ENCODE measurements around the gene KCTD3.

The KCTD3 gene

DNA sequence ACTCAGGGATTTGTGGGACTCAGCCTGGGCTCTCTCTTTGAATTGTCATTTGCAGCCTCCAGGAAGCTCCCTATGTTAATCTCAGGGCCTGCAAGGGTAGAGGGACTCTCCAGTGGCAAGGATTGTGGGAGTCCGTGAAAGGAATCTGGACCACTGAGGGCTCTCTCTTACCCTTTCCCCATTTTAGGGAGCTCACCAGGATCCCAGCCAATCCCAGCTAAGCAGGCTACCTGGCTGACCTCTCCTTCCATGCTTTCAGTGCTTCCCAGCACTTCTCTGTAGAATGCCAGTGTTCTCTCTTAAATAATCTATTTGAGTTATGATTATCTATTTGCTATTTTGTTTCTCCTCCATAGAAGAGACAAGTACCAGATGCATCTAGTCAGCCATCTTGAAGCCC is 9.6 kb upstream of the KCTD3 start:
- DNase-seq (ENCODE audit: low read depth), result no peak

DNA sequence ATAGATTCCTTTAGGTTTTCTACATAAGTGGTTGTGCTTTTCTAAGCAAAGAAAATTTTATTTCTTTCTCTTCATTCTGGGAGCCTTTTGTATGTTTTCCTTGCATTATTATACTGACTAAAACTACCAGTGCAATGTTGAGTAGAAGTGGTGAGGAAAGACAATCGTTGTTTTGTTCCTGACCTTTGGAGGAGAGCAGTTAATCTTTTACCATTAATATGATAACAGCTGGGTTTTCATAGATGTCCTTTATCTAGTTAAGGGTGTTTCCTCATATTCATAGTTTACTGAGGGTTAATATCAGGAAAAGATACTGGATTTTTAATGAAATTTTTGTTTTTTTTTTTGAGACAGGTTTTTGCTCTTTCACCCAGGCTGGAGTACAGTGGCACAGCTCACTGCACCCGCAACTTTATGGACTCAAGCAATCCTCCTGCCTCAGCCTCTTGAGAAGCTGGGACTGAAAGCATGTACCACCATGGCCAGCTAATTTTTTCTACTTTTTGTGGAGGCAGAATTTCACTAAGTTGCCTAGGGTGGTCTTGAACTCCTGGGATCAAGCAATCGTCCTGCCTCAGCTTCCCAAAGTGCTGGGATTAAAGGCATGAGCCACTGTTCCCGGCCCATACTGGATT is 9.0 kb upstream of the KCTD3 start:
- DNase-seq (ENCODE audit: low read depth), result no peak

DNA sequence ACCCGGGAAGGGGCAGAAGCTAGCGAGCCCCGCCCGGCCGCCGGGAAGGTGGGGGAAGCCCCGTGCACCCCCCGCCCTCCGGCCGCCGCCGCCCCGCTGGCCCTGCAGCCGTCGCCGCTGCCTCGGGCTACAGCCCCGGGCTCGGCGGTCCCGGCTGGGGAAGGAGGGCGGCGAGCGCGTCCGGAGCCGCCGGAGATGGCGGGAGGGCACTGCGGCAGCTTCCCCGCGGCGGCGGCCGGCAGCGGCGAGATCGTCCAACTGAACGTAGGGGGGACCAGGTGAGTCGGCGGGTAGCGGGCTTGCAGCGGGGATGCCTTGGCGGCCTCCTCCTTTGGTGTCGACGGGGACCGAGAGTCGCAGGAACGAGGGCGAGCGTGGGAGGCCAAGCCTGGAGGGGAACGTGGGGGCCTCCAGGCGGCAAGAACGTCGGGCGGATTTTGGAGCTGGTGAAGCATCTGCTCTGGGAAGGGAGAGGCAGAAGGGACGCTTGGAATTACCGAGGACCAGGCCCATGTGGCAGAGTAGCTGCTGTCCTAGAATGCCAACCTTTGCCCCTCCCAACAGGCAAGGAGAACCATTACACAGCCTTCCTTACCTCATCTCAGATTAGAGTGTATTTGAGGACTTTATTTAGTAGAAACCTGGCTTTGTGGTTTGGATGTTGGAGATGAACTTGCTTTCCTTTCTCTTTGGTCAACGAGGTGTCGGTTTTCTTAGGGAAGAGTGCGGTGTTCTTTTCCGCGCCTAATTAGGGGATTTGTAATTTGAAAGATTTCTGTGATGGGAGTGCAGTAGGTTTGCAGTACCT is 591 bp downstream of the KCTD3 start:
- peak; percentile 14 for DNase-seq (ENCODE audit: low read depth)

DNA sequence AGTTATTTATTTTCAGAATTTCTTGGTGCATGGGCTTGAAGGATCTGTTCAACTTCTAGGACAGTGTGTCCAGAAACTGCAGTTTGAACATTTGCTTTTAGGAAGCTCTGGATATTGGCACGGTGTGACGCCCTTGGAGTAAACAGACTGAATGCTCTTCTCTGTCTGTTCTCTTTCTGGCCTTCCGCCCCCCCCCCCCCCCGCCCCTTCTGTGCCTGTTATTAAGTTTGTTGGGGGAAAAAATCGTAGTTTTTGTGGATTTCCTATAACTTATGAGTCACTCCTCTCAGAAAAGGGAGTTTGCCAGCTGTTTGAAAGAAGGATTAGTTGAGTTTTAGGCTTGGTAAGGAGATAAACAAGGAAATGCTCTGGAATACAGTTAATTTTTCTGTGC is 1.2 kb downstream of the KCTD3 start:
- no peak for DNase-seq (ENCODE audit: low read depth)

DNA sequence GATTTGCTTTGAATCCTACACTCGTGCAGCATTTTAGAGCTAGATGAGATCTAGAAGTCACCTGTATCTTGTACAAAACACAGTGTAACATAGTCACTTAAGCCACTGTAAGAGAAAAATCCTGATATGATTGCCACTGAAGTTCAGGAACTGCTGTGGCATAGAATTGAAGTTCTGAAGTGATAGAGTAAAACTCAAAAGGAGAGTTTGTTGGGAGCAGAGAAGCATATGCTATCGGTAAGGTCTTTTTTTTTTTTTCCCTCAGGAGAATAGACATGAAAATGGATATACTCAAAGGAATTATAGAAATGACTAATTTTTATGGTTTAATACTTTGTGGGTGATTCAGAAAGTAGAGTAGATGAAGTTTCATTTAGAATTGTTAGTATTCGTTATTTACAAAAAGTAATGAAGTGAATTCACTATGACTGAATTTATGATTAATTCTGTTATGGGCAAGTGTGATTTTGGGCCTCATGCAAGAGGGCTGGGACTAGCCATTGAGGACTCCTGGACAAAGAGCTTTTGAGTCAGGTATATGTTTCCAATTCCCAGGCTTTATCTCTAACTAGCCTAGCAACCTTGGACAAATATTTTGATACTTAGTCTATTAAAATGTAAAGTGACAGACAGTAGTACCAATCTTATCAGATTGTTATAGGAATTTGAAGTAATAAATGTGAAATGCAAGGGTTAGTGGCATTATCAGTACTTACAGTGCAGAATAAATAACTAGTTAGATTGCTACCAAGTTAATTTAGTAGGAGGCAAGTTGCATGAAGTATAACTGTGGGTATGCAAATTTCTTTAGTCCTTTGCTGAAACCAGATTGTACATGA is 3.1 kb downstream of the KCTD3 start:
- no peak for DNase-seq (ENCODE audit: low read depth)

DNA sequence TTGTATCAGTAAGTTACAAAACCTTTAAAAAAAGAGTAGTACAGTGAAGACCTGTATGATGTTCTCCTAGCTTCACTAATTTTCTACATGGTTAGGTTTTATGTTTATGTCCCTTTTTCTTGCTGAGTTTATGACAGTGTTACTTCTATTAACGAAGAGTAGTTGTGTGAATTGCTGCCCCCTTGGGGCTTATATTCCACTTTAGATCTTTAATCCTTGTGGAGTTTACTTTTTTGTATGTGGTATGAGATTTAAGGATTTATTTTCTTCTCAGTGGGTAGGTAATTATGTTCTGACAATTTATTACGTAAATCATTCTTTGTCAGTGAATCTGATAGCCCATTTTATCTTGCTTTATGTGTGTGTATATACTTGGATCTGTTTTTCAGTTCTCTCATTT is 14.8 kb downstream of the KCTD3 start:
- no peak for DNase-seq (ENCODE audit: low read depth)

DNA sequence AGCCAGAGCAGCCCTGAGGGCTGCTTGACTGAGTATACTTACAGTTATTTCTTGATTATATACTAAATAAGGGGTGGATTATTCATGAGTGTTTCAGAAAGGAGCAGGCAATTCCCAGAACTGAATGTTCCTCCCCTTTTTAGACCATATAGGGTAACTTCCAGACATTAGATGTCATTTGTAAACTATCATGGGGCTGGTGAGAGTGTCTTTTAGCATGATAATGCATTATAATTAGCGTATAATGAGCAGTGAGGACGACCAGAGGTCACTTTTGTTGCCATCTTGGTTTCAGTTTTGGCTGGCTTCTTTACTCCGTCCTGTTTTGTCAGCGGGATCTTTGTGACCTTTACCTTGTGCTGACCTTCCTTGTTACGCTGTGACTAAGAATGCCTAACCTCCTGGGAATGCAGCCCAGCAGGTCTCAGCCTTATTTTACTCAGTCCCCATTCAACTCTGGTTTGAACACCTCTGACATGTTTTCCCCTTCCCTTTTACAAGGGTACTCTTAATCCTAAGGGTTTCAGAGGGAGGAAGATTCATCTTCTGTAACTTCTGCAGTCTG is 16.2 kb downstream of the KCTD3 start:
- no peak for DNase-seq (ENCODE audit: low read depth)

DNA sequence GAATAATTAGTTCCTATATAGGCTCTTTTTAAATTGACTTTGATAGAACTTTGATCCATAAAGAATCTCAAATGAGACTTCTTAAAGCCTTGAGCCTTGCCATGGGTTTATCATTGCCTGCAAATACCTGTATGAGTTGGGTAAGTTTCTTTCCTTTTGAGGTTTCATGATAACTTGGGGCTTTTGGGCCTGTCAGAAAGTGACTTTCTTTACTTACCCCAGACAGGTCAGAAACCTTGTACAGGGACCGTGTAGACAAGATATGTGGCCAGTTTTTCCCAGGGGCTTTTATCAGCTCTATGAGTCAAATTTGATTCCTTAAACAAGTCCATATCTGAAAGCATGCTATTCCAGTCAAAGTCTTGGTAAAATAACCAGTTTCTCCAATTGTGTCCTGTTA is 17.3 kb downstream of the KCTD3 start:
- DNase-seq (ENCODE audit: low read depth), result no peak

DNA sequence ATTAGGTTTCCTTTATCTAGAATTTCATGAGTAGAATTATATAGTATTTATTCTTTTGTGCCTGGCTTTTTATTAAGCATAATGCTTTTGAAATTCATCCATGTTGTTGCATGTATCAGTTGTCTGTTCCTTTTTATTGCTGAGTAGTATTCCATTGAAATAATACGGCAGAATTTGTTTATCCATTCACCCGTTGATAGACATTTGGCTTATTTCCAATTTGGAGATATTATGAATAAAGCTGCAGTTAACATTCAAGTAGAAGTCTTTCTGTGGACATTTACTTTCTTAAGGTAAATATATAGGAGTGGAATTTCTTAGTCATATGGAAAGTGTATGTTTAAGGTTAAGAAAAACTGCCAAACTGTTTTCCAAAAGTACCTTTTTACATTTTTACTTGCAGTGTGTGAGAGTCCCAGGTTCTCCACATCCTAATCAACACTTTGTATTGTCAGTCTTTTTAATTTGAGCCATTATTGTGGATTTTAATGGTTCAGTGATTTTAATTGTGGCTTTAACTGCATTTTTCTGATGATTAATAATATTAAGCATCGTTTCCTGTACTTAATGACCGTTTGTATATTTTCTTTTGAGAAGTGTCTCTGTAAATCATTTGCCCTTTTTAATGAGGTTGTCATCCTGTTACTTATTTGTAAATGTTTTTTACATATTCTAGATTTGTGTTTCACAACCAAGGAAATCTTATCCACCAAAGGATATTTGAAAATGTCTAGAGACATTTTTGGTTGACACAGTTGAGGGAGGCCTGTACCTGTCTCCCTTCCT is 22.7 kb downstream of the KCTD3 start:
- no peak for DNase-seq (ENCODE audit: low read depth)

DNA sequence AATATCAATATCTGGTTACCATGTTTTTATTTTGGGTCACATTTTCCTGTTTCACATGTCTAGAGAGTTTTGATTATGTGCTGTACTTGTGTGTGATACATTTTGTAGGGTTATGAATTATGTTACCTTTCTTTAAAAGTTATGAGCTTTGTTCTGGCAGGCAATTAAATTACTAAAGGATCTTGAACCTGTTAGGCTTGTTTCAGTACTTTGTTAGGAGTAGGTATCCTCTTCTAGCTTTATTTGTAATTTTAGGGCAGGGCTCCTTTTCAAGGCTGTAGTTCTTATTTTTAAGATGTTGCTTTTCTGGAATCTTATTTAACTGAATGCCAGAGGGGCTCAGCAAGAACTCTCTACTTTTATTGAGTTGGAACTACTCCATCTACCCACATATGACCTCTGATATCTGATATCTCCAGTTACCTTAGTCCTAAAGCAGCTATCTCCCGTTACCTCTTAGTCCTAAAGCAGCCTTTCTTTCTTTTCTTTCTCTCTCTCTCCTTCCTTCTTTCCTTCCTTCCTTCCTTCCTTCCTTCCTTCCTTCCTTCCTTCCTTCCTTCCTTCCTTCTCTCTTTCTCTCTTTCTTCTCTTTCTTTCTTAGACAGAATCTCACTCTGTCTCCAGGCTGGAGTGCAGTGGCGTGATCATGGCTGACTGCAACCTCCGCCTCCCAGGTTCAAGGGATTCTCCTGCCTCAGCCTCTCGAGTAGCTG is 23.8 kb downstream of the KCTD3 start:
- no peak for DNase-seq (ENCODE audit: low read depth)

DNA sequence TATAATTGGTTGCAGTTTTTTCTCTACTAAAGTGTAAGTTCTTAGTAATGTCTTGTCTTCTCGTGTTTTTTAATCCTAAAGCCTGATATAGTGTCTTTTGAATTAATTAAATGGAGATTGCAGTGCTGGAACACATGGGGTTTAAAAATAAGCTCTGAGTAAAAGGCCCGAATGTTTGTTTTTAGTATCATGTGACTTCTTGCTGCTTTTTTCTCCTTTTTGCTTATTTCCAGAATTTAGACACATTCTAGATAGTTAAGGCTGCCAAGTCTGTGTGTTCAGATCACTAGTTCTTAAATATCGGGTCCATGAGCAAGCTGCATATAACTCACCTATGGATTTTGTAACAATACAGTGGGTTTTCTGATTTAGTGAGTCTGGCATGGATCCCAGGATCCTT is 27.5 kb downstream of the KCTD3 start:
- DNase-seq (ENCODE audit: low read depth), result no peak

DNA sequence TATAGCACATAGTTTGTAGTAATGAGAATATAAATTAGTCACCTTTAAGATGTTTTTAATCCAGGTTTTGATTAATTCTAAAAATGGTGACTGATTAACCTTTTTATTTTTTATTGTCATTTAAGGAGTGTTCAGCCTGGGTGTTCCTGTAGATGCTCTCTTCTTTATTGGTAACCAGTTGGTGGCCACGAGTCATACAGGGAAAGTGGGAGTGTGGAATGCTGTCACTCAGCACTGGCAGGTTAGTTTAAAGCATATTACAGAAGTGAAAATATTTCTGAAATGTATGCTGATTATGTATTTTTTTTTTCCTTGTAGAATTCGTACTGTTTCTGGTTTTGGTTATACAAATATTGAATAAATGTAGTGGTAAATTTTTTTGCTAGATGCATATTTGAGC is 28.1 kb downstream of the KCTD3 start:
- DNase-seq (ENCODE audit: low read depth), result no peak

DNA sequence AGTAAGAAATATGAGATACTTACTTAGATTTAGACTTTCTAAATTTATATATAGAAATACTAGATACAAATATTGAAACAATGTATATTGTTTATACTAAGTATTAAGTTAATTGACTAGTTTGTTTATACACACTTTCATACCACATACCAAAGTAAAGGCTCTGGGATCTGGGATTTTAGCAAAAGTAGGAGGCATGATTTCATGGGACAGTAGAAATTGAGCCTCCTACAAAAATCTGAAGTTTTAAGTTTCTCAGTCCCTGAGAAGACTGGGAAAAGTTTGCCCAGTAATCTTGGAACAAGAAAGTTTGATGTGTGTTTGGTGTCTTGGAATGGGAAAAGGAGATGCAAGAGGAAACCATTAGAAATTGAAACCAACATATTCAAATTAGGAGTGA is 30.9 kb downstream of the KCTD3 start:
- no peak for DNase-seq (ENCODE audit: low read depth)

DNA sequence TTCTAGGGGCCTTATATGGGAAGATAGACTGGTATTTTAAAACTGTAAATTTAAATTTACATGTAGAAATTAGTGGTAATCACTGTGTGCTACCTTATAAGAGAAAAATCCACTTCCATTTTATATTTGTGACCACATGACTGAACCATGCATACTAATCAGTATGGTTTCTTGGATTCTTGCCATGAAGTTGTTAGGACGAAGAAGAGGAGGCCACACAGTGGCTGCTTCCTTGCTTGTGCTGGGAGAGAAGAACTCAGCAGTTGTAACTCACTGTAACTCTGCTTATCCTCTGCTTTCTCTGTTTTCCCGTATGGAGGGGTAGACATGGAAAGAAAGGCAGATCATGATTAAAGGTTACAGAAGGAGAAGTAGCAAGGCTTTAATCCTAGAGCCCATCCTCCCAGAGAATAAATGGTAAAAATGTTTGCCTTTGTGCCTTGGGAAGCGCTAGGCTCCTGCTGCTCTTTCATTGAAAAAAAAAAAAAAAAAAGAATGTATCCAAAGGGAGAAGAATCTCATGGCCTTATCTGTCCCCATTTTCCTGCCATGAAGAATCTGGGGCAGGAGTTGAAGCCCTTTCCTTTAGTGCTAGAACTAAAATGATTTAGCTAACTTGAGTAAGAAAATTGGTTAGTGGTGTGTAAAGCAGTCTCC is 32.4 kb downstream of the KCTD3 start:
- DNase-seq (ENCODE audit: low read depth), result no peak

DNA sequence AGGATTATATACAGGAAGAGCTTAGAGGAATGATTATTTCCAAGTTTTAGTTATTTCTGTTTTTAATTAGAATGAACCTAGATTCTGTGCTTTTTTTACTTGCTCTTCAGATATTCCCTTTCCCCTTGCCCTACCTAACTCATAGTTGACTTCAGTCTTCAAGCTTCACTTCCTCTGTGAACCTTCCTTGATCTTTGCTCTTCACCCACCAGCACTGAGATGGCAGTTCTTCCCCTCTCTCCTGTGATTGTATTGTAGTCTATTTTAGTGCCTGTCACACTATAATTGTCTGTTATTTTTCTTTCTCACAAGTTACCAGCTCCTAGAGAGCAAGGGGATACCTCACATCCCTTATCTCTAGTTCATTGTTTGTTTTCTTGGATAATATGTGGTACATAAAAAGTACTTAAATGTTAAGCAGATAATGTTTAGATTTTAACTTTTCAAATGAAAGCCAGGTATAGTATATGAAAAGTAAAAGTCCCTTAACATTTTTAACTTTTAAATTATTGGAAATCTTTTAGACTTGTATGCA is 33.2 kb downstream of the KCTD3 start:
- DNase-seq (ENCODE audit: low read depth), result no peak

DNA sequence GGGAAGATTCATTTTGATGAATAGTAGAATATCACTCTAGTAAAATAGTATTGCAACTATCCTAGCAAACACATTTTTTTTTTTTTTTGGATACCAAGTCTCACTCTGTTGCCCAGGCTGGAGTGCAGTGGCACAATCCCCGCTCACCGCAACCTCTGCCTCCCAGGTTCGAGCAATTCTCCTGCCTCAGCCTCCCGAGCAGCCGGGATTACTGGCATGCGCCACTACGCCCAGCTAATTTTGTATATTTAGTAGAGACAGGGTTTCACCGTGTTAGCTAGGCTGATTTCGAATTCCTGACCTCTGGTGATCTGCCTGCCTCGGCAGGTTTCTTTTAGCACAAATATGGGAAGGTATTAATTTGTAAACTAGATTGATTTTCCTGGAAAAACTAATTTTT is 33.8 kb downstream of the KCTD3 start:
- DNase-seq (ENCODE audit: low read depth), result no peak

DNA sequence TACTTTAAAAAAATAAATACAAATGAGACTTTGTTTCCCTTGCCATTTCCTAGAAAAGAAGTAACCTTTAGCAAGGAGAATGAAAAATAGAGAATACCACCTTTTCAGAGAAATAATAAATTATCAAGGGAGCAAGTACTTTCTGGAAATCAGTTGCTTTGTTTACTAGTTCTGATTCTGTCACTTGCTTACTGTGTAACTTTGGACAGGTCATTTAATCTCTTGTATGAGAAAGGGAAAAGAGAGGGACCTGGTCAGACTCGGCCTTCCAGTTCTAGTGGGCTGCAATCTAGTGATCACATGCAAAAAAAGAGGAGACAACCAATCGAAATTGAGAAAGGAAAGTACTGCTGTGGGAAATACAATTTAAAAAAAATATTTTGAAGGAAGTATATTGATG is 34.2 kb downstream of the KCTD3 start:
- DNase-seq (ENCODE audit: low read depth), result no peak

DNA sequence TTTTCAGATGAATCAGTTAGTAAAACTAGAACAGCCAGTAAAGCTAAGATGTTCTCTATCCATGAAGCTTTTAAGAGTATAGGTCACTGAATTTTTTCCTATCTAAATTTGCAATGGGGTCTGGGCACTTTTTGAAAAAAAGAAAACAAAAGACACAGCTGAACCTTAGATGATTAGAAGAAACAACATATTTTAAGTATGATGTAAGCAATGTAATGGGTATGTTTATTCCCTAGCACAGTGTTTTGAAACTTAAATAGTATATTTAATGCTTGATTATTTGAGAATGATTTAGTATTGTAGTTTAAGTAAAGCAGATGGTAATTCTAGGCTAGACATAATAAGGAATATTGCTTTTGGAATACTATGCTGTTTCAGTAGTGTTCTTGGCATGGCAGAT is 36.2 kb downstream of the KCTD3 start:
- no peak for DNase-seq (ENCODE audit: low read depth)

DNA sequence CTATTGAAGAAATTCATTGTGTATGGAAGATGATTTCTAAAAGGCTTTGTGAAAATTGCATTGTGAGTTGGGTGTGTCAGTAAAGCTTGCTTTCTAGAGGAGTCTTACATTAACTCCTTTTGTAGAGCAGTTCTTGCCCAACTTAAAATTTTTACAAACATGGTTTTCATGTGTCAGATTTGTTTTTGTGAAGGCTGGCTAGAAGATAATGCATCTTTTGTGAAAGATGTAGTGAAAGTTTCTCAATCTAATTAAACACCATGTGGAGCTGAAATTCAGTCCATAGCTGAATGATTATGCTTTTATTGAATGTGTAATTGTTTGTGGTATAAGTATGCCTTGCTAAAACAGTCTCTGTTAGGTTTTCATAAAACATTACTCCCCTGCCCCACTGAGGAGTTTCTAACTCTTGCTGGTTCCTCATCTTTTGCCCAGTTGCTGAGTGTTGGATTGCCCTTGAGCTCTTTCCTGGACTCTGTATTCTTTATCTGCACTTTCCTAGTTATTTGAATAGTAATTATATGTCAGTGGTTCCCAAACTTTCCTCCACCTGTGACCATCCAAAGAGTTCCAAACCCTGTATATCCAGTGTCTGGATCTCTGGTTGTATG is 38.0 kb downstream of the KCTD3 start:
- DNase-seq (ENCODE audit: low read depth), result no peak

DNA sequence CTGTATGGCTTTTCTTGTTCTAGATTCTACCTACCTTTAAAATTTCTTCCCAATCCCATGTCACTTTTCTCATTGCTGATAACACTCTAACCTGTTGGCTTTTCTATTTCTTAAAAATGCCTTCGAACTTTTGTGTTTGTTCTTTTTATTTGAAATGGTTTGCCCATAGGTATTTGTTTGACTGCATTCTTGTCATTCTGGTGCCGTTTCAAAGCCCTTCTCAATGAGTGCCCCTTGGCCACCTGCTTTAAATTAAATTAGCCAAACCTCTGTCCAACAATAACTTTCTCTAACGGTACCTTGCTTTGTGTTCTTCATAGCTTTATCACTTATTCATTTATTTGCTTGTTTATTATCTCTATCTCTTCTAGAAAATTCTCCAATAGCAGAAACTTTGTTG is 38.9 kb downstream of the KCTD3 start:
- DNase-seq (ENCODE audit: low read depth), result no peak

Data from stimulated activated CD8-positive, alpha-beta memory T cell treated with anti-CD3 and anti-CD28 coated beads, Interleukin-7, amount 100 ng/mL, for 24 hours (primary cell).